Motor neuron (in vitro differentiated cells): ENCODE data around the gene CD81. TPM values are rescaled to one million over a fixed set of nuclear protein-coding genes. Genes with fewer than 3 reads are reported as not detected.

Experiments used
- ATAC-seq, 8 experiments: fragments of 200-7000 bp; cut with Tn5 transposase; replicated peaks in 6 of 8; 2 replicates each; pipeline ENCODE4 v1.8.0; 2021; ENCODE audit warnings: mild to moderate bottlenecking in 8 of 8, moderate library complexity in 8 of 8
- H3K27ac ChIP-seq, 2 donors: fragments of 250-450 bp; sonication (Bioruptor Pico); 2 replicates each; pipeline ENCODE4 v1.9.0; 2021; ENCODE audit warnings: antibody characterized with exemption in 2 of 2, mild to moderate bottlenecking in 2 of 2, moderate library complexity in 1 of 2
- H3K4me1 ChIP-seq, 2 donors: fragments of 250-450 bp; sonication (Bioruptor Pico); replicated peaks in 1 of 2; 2 replicates each; pipeline ENCODE4 v1.6.1; 2021; ENCODE audit warnings: antibody characterized with exemption in 2 of 2, mild to moderate bottlenecking in 2 of 2, moderate library complexity in 1 of 2
- H3K4me3 ChIP-seq, 5 donors: fragments of 250-450 bp; sonication (Bioruptor Pico); 2 replicates each; pipeline ENCODE4 v1.9.0; 2021; ENCODE audit warnings: antibody characterized with exemption in 5 of 5, mild to moderate bottlenecking in 5 of 5, moderate library complexity in 4 of 5
- WGBS, 10 experiments: fragments of 450-650 bp; shearing (Covaris generic); methylation state at CpG; one replicate each; pipeline ENCODE4 v1.0.0; 2022; 5-methylcytosine and 5-hydroxymethylcytosine counted together
- in situ Hi-C, 9 experiments: fragments of 400-800 bp; cut with MboI; loops; one replicate each; pipeline ENCODE4 v1.15.0; 2021; ENCODE audit warnings: low sequenced_read_pairs in 9 of 9, low pct_unique_long_range_greater_than_20kb in 2 of 9; ENCODE audit not compliant: unreplicated experiment in 9 of 9
- total RNA-seq, 8 experiments: library from RNA; unstranded; fragments of 300-600 nt; gene quantifications; 2 replicates each; pipeline versions ENCODE4 v1.2.3 to v1.2.4, GENCODE V29; 2022

CD81 gene
- total RNA-seq, 8 experiments from 2014 or later = 44.8 to 383 (median 165) TPM

DNA sequence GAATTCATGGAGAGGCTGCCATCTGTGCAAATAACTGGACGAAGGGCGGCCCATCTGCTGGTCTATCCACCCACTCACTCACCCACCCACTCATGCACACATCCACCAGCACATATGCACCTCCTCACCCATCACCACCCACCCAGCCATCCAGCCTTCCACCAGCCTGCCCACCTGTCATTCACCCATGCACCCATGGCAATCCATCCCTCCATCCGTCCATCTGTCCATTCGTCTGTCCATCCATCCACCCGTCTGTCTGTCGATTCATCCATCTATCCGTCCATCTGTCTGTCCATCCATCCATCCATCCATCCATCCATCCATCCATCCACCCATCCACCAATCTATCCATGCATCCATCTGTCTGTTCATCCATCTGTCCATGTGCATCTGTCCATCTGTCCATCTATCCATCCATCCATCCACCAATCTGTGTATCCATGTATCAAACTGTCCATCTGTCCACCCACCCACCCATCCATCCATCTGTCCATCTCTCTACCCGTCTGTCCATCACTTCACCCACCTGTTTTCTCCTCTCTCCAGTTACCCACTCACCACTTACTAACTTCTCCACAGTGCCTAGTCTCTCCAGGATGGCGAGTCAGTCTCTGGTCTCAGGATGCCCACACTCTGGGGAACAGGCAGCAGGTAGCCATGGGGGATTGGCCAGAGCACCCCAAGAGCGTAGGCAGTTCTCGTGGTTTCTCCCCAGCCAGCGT is 58.3 kb downstream of the CD81 start:
- Histone ChIP-seq H3K4me3 (no peak overlapping the region), H3K4me1 (no peaks in the 10 kb centered on the region), H3K27ac (no peak overlapping the region)
- in situ Hi-C loops = loop anchor here in 3 of 9 experiments (10.0 to 25.0 kb wide), 4 partner anchors 79 to 452 kb away; partner anchors contain the start of gene CDKN1C (in 1 of the 3)
- 26 to 74% (median 54%) methylated on average over 1 to 7 of the region's 12 CpGs; no CpG with 5 or more reads in 4 of the 10 experiments for WGBS, 10 experiments
- ATAC-seq = no peak

GRCh38 chr11:2436013-2436520 is 59.0 kb downstream of the CD81 start:
- no peak for ATAC-seq
- no peak overlapping the region for H3K27ac ChIP-seq
- WGBS, 10 experiments = 59 to 90% (median 74%) methylated on average over 1 to 4 of the region's 10 CpGs; no CpG with 5 or more reads in 6 of the 10 experiments
- H3K4me1 ChIP-seq = no peaks in the 10 kb centered on the region
- in situ Hi-C loops = loop anchor here in 3 of 9 experiments (10.0 to 25.0 kb wide), 4 partner anchors 79 to 451 kb away; partner anchors contain the start of gene CDKN1C (in 1 of the 3)
- H3K4me3 ChIP-seq = no peak overlapping the region

DNA sequence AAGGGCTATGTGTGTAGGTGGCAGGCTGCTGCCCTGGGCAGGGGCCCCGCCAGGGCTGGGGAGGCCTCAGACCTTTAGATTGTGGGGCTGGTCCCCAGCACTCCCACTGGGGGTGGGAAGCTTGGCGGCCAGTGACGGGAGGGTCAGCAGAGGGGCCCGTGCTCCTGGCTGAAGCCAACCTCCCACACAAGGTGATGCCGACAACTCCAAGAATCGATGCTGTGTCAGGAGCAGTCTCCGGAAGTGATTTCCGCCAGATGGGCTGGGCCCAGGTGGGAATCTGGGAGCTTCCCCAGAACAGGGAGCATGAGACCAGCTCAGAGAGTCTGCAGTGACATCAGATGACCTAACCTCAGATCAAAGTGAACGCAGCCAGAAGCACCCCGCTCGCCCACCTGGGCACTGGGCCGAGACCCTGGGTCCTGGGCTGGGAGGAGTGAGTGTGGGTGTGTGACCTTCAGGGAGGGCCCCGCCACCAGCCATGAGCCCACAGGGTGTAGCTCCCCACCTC is 59.5 kb downstream of the CD81 start:
- no peak for ATAC-seq
- Histone ChIP-seq H3K4me1 (no peaks in the 10 kb centered on the region), H3K27ac (no peak overlapping the region), H3K4me3 (no peak overlapping the region)
- WGBS, 10 experiments = 17 to 93% methylated on average over 1 to 3 of the region's 13 CpGs; no CpG with 5 or more reads in 8 of the 10 experiments
- in situ Hi-C loops = loop anchor here in 3 of 9 experiments (10.0 to 25.0 kb wide), 4 partner anchors 78 to 451 kb away; partner anchors contain the start of gene CDKN1C (in 1 of the 3)

- in situ Hi-C loops = loop anchor here in 3 of 9 experiments (10.0 to 25.0 kb wide), 4 partner anchors 77 to 450 kb away; partner anchors contain the start of gene CDKN1C (in 1 of the 3)
- no peaks in the 10 kb centered on the region for H3K4me1 ChIP-seq
- no peak overlapping the region for H3K27ac ChIP-seq
- no peak for ATAC-seq
- H3K4me3 ChIP-seq = no peak overlapping the region
- 20 to 67% (median 33%) methylated on average over 1 to 2 of the region's 4 CpGs; no CpG with 5 or more reads in 5 of the 10 experiments for WGBS, 10 experiments
Observed at GRCh38 chr11:2437516-2437915, 60.4 kb downstream of the CD81 start.

- WGBS, 10 experiments = 0 to 100% (median 67%) methylated on average over 1 to 3 of the region's 3 CpGs; no CpG with 5 or more reads in 2 of the 10 experiments
- no peak for ATAC-seq
- Histone ChIP-seq H3K4me3 (no peak overlapping the region), H3K4me1 (no peaks in the 10 kb centered on the region), H3K27ac (no peak overlapping the region)
- in situ Hi-C loops = loop anchor here in 3 of 9 experiments (10.0 to 25.0 kb wide), 4 partner anchors 75 to 447 kb away; partner anchors contain the start of gene CDKN1C (in 1 of the 3)
Observed at GRCh38 chr11:2439820-2440219, 62.7 kb downstream of the CD81 start.

DNA sequence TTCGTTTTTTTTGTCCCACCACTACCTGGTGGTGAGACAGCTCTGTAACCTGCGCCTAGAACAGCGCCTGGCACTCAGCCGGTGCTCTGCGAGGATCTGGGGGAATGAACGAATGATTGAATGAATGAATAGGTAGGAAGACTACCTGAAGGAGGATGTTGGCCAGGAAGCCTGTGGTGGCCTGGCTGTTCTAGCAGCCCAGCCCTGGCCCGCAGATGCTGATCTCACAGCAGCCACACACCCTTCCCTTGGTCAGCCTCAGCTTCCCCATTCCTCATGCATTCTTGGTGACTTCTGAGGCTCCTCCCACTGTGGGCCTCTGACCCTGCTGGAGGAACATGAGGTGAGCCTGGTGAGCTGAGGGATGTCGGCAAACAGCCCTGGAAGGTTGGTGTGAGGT is 63.5 kb downstream of the CD81 start:
- WGBS, 10 experiments = 17 to 87% (median 50%) methylated on average over 1 to 6 of the region's 8 CpGs; no CpG with 5 or more reads in 2 of the 10 experiments
- Histone ChIP-seq H3K4me3 (no peak overlapping the region), H3K4me1 (no peaks in the 10 kb centered on the region), H3K27ac (no peak overlapping the region)
- no peak for ATAC-seq
- in situ Hi-C loops = loop anchor here in 2 of 9 experiments (25.0 kb wide), 2 partner anchors 253 to 447 kb away; partner anchors contain the start of gene CDKN1C (in 1 of the 2)

- Histone ChIP-seq H3K4me1 (no peaks in the 10 kb centered on the region), H3K27ac (no peak overlapping the region), H3K4me3 (no peak overlapping the region)
- WGBS, 10 experiments = 40 to 80% (median 60%) methylated on average over 1 of the region's 4 CpGs; no CpG with 5 or more reads in 7 of the 10 experiments
- no peak for ATAC-seq
- in situ Hi-C loops = loop anchor here in 2 of 9 experiments (25.0 kb wide), 2 partner anchors 254 to 446 kb away; partner anchors contain the start of gene CDKN1C (in 1 of the 2)
Observed at GRCh38 chr11:2441171-2441570, 64.1 kb downstream of the CD81 start.

GRCh38 chr11:2442589-2442988 is 65.5 kb downstream of the CD81 start:
- Histone ChIP-seq H3K27ac (no peak overlapping the region), H3K4me1 (no peaks in the 10 kb centered on the region), H3K4me3 (no peak overlapping the region)
- no peak for ATAC-seq
- in situ Hi-C loops = loop anchor here in 2 of 9 experiments (25.0 kb wide), 2 partner anchors 255 to 445 kb away; partner anchors contain the start of gene CDKN1C (in 1 of the 2)
- WGBS, 10 experiments = 43 to 100% (median 93%) methylated on average over 1 to 2 of the region's 2 CpGs; no CpG with 5 or more reads in 1 of the 10 experiments

DNA sequence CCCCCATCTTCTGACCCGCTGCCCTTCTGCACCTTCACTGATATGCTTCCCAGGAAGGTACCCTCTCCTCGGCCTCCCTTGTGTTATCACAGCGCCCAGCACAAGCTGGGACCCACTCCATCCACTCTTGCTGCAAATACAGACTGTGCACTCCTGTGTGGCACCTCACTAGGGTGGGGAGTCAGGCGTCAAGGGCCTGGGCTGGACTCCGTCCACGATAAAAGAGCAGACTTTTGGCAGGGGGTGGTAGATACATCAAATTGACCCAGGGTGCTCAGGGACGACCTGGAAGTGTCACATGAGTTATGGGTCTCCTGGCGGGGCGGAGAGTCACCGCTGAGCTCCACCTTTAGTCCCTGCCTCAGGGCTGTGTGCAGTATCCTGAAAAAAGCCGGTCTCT is 66.3 kb downstream of the CD81 start:
- in situ Hi-C loops = loop anchor here in 2 of 9 experiments (25.0 kb wide), 2 partner anchors 256 to 444 kb away; partner anchors contain the start of gene CDKN1C (in 1 of the 2)
- H3K27ac ChIP-seq = no peak overlapping the region
- ATAC-seq = no peak
- no peaks in the 10 kb centered on the region for H3K4me1 ChIP-seq
- WGBS, 10 experiments = 0 to 73% (median 63%) methylated on average over 1 to 6 of the region's 11 CpGs; no CpG with 5 or more reads in 5 of the 10 experiments
- no peak overlapping the region for H3K4me3 ChIP-seq

- Histone ChIP-seq H3K4me3 (peak within 1 kb of the TSS in 4 of 5 donors; percentile 10 to 28 (median 24)), H3K27ac (no peak within 1 kb of the TSS), H3K4me1 (no peaks in the 10 kb centered on the region)
- no CpG with 5 or more reads among the region's 64 CpGs for WGBS, 10 experiments
- in situ Hi-C loops = loop anchor here in 2 of 9 experiments (25.0 kb wide), 2 partner anchors 257 to 443 kb away; partner anchors contain the start of gene CDKN1C (in 1 of the 2)
- peak in 6 of 8 experiments; percentile 12 to 48 (median 33) for ATAC-seq
Observed at GRCh38 chr11:2443881-2444820, 67.0 kb downstream of the CD81 start, which contains the start of gene TRPM5. TRPM5 (minus strand) TSS chr11:2444514; CDS start chr11:2423036, 21,478 bp downstream.

DNA sequence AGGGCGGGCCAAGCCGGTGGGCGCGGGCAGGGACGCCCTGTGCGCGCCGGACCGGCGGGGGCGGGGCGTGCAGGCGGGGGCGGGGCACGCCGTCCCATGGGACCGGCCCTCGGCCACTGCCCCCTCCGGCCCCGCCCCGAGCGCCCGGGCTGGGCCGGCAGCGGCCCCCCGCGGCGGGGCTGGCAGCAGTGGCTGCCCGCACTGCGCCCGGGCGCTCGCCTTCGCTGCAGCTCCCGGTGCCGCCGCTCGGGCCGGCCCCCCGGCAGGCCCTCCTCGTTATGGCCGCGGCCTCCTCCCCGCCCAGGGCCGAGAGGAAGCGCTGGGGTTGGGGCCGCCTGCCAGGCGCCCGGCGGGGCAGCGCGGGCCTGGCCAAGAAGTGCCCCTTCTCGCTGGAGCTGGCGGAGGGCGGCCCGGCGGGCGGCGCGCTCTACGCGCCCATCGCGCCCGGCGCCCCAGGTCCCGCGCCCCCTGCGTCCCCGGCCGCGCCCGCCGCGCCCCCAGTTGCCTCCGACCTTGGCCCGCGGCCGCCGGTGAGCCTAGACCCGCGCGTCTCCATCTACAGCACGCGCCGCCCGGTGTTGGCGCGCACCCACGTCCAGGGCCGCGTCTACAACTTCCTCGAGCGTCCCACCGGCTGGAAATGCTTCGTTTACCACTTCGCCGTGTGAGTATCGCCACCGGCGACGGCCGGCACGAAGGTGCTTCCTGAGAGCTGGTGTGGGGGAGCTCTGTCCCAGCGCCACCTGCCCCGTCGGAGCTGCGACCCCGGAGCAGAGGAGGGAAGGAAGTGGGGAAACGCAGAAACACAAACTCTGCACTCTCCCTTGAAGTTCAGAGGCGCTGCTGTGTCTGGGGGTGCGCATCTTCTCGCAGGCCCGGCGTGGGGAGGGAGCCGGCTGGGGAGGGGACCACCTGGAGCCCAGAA is 68.0 kb downstream of the CD81 start, which contains the start of gene KCNQ1:
TSS of gene KCNQ1 (plus strand) at position 188 of the 925 bp plus-strand sequence. CDS start at position 279, 91 bp downstream.
- no peak within 1 kb of the TSS for H3K27ac ChIP-seq
- 0 to 17% (median 10%) methylated on average over 2 to 6 of the region's 116 CpGs; no CpG with 5 or more reads in 7 of the 10 experiments for WGBS, 10 experiments
- peak; percentile 58 to 93 (median 78) for ATAC-seq
- in situ Hi-C loops = loop anchor here in 2 of 9 experiments (25.0 kb wide), 2 partner anchors 258 to 442 kb away; partner anchors contain the start of gene CDKN1C (in 1 of the 2)
- peak within 1 kb of the TSS in 4 of 5 donors; percentile 10 to 28 (median 24) for H3K4me3 ChIP-seq
- H3K4me1 ChIP-seq = no peaks in the 10 kb centered on the region
